IMR-90 (cell line): Measurements from ENCODE around the gene ZNF786. TPM values are rescaled to one million over a fixed set of nuclear protein-coding genes. Genes with fewer than 3 reads are reported as not detected.
"Not testable (repeated sequence)": the region's sequence is repeated elsewhere in the genome, so short reads cannot be mapped to it uniquely, and the experiment has no call there.

ENCODE experiments used
- ATAC-seq: fragments of 200-7000 bp; cut with Tn5 transposase; 2 replicates; pipeline ENCODE4 v1.9.1; 2020; ENCODE audit warnings: low read depth, mild to moderate bottlenecking, moderate library complexity
- BruUV-seq: library from RNA; stranded (reverse); fragments of 400-500 nt; replicated peaks from 2 replicates; lab custom pipeline; 2021; lab: Mats Ljungman, UMichigan
- CTCF ChIA-PET: fragments of 300-600 bp; formaldehyde crosslinking; extraction: SDS; loops from one replicate; lab custom pipeline; 2021; ENCODE audit warnings: antibody characterized with exemption; lab: Yijun Ruan, JAX
- POLR2A ChIA-PET: fragments of 300-600 bp; sonication (Branson Sonifier 250); formaldehyde crosslinking; loops from one replicate; lab custom pipeline; 2022; ENCODE audit warnings: antibody characterized with exemption; ENCODE audit not compliant: unreplicated experiment; lab: Charles Lee
- DNase-seq: peaks from one replicate; pipeline ENCODE4 v3.0.0; 2013
- H2AFZ ChIP-seq: replicated peaks from 2 replicates; pipeline ENCODE3; 2013; ENCODE audit warnings: low read length, mild to moderate bottlenecking; ENCODE audit not compliant: poor library complexity
- H2AK5ac ChIP-seq: 2 replicates; pipeline ENCODE4 v1.6.1; 2013; ENCODE audit warnings: low read depth, low read length, inconsistent platforms
- H2AK9ac ChIP-seq: replicated peaks from 2 replicates; pipeline ENCODE3; 2013; ENCODE audit warnings: mild to moderate bottlenecking, low read depth, low read length, moderate library complexity; ENCODE audit not compliant: poor library complexity
- H2BK120ac ChIP-seq: 2 replicates; pipeline ENCODE4 v1.6.1; 2013; ENCODE audit warnings: low read depth, low read length, inconsistent platforms
- H2BK15ac ChIP-seq: 3 replicates; pipeline ENCODE4 v1.6.1; 2013; ENCODE audit warnings: low read depth, low read length, inconsistent platforms
- H2BK20ac ChIP-seq: 2 replicates; pipeline ENCODE4 v1.6.1; 2013; ENCODE audit warnings: low read depth, mild to moderate bottlenecking, inconsistent platforms, low read length, moderate library complexity
- H2BK5ac ChIP-seq: 2 replicates; pipeline ENCODE4 v1.6.1; 2013; ENCODE audit warnings: mild to moderate bottlenecking, low read depth, low read length, inconsistent platforms; ENCODE audit not compliant: poor library complexity, severe bottlenecking
- H3K14ac ChIP-seq: replicated peaks from 2 replicates; pipeline ENCODE4 v1.6.1; 2013; ENCODE audit warnings: low read depth, low read length, inconsistent platforms
- H3K18ac ChIP-seq: 2 replicates; pipeline ENCODE4 v1.6.1; 2013; ENCODE audit warnings: low read depth, low read length, control low read depth
- H3K23ac ChIP-seq: 2 replicates; pipeline ENCODE4 v1.6.1; 2013; ENCODE audit warnings: low read depth, low read length, inconsistent platforms
- H3K27ac ChIP-seq: 2 replicates; pipeline ENCODE4 v1.5.1; 2013; ENCODE audit warnings: mild to moderate bottlenecking, control low read depth, low read length; ENCODE audit not compliant: insufficient read depth
- H3K27me3 ChIP-seq: 2 replicates; pipeline ENCODE4 v1.6.1; 2013; ENCODE audit warnings: low read length; ENCODE audit not compliant: control insufficient read depth, insufficient read depth
- H3K36me3 ChIP-seq: 2 replicates; pipeline ENCODE4 v1.6.1; 2013; ENCODE audit warnings: low read length, mixed read lengths; ENCODE audit not compliant: control insufficient read depth, insufficient read depth
- H3K4ac ChIP-seq: 2 replicates; pipeline ENCODE4 v1.6.1; 2013; ENCODE audit warnings: low read depth, low read length, inconsistent platforms
- H3K4me1 ChIP-seq: 2 replicates; pipeline ENCODE4 v1.6.1; 2013; ENCODE audit warnings: low read length, mixed read lengths; ENCODE audit not compliant: control insufficient read depth, insufficient read depth
- H3K4me2 ChIP-seq: 2 replicates; pipeline ENCODE4 v1.6.1; 2013; ENCODE audit warnings: low read depth, mild to moderate bottlenecking, control low read depth, low read length, moderate library complexity
- H3K4me3 ChIP-seq: 2 replicates; pipeline ENCODE4 v1.5.1; 2013; ENCODE audit warnings: low read depth, mild to moderate bottlenecking, control low read depth, low read length, moderate library complexity; ENCODE audit not compliant: insufficient read depth
- H3K56ac ChIP-seq: 2 replicates; pipeline ENCODE4 v1.6.1; 2013; ENCODE audit warnings: low read length, inconsistent platforms; ENCODE audit not compliant: insufficient read depth; ENCODE audit errors: extremely low read depth
- H3K79me1 ChIP-seq, 2 experiments: 2 replicates each; pipeline ENCODE4 v1.6.1; 2013; ENCODE audit warnings: low read length in 2 of 2, inconsistent platforms in 1 of 2, low read depth in 1 of 2
- H3K9ac ChIP-seq: 2 replicates; pipeline ENCODE4 v1.6.1; 2013; ENCODE audit warnings: low read depth, low read length, control low read depth
- H3K9me1 ChIP-seq: 2 replicates; pipeline ENCODE4 v1.6.1; 2013; ENCODE audit warnings: low read length, inconsistent platforms; ENCODE audit not compliant: insufficient read depth
- H3K9me3 ChIP-seq: 2 replicates; pipeline ENCODE4 v1.6.1; 2013; ENCODE audit warnings: low read length; ENCODE audit not compliant: control insufficient read depth, insufficient read depth
- H4K20me1 ChIP-seq: 2 replicates; pipeline ENCODE4 v1.6.1; 2013; ENCODE audit warnings: low read length, inconsistent platforms; ENCODE audit not compliant: insufficient read depth
- H4K5ac ChIP-seq: 2 replicates; pipeline ENCODE4 v1.6.1; 2013; ENCODE audit warnings: mild to moderate bottlenecking, low read depth, low read length, control low read depth
- H4K8ac ChIP-seq, 2 experiments: 2 replicates each; pipeline ENCODE4 v1.6.1; 2013; ENCODE audit warnings: low read depth in 2 of 2, low read length in 2 of 2, control low read depth in 1 of 2, inconsistent platforms in 1 of 2
- H4K91ac ChIP-seq: 2 replicates; pipeline ENCODE4 v1.6.1; 2013; ENCODE audit warnings: low read depth, low read length, inconsistent platforms; ENCODE audit not compliant: insufficient read depth
- WGBS, 2 experiments: methylation state at CpG; one replicate each; pipeline versions ENCODE4 v1.1.5 to v1.1.7; 2013; ENCODE audit warnings: missing lambda C conversion rate in 2 of 2; ENCODE audit not compliant: insufficient read length in 1 of 2; ENCODE audit errors: extremely low coverage in 2 of 2; 5-methylcytosine and 5-hydroxymethylcytosine counted together
- dilution Hi-C: fragments of 300-500 bp; cut with HindIII; formaldehyde crosslinking; loops from one replicate; pipeline ENCODE4 v1.14.3; 2018; ENCODE audit warnings: low sequenced_read_pairs; ENCODE audit not compliant: unreplicated experiment
- in situ Hi-C: fragments of 300-500 bp; cut with MboI; formaldehyde crosslinking; loops from 3 replicates; pipeline ENCODE4 v1.14.3; 2019; ENCODE audit warnings: low sequenced_read_pairs, inconsistent platforms, mixed read lengths
- intact Hi-C: fragments of 100-400 bp; cut with micrococcal nuclease; formaldehyde crosslinking; loops from 2 replicates; pipeline ENCODE4 v1.10.0; 2022
- polyA plus RNA-seq, 3 experiments: library from polyadenylated mRNA; depleted of rRNA; stranded (reverse); fragments of >200 nt; gene quantifications; 2 replicates each; pipeline ENCODE4 v1.2.3, GENCODE V29; 2012; ENCODE audit warnings: low replicate concordance in 1 of 3
- total RNA-seq: library from RNA; depleted of rRNA; stranded (reverse); fragments of >200 nt; gene quantifications from 2 replicates; pipeline ENCODE4 v1.2.3, GENCODE V29; 2012

ZNF786 gene
- total and polyA plus RNA-seq, 2 of the 4 experiments (the other 2 are of a cell fraction): 2.8 to 7.3 TPM

DNA sequence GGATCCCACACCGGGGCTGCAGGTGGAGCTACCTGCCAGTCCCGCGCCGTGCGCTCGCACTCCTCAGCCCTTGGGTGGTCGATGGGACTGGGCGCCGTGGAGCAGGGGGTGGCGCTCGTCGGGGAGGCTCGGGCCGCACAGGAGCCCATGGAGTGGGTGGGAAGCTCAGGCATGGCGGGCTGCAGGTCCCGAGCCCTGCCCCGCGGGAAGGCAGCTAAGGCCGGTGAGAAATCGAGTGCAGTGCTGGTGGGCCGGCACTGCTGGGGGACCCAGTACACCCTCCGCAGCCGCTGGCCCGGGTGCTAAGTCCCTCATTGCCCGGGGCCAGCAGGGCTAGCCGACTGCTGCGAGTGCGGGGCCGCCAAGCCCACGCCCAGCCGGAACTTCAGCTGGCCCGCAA, 51.9 kb downstream of the ZNF786 start:
- H2BK15ac ChIP-seq, H2BK120ac ChIP-seq, H3K4me3 ChIP-seq, H2AFZ ChIP-seq, POLR2A ChIA-PET, H4K20me1 ChIP-seq, H3K36me3 ChIP-seq, dilution Hi-C loops, H3K56ac ChIP-seq, H3K4ac ChIP-seq, H4K5ac ChIP-seq, H2BK20ac ChIP-seq, H3K4me1 ChIP-seq, H3K79me1 ChIP-seq, H2AK9ac ChIP-seq, intact Hi-C loops, DNase-seq, BruUV-seq, H4K8ac ChIP-seq, H2BK5ac ChIP-seq, H3K27me3 ChIP-seq, CTCF ChIA-PET, H4K91ac ChIP-seq, H3K14ac ChIP-seq, H3K9me3 ChIP-seq, H3K27ac ChIP-seq, H3K4me2 ChIP-seq, in situ Hi-C loops, H3K9me1 ChIP-seq, H3K23ac ChIP-seq, ATAC-seq, H3K9ac ChIP-seq, H3K18ac ChIP-seq, H2AK5ac ChIP-seq: not testable (repeated sequence)
- no CpG with 5 or more reads among the region's 32 CpGs for WGBS, 2 experiments
